Measurements from ENCODE around the gene HAAO.

The HAAO gene

GRCh38 chr2:42793334-42794270, 1.2 kb upstream of the HAAO start:
- DNase-seq (ENCODE audit: low read depth) = no peak

- no peak for DNase-seq (ENCODE audit: low read depth)
Measured at GRCh38 chr2:42792087-42792582, 248 bp downstream of the HAAO start.

DNA sequence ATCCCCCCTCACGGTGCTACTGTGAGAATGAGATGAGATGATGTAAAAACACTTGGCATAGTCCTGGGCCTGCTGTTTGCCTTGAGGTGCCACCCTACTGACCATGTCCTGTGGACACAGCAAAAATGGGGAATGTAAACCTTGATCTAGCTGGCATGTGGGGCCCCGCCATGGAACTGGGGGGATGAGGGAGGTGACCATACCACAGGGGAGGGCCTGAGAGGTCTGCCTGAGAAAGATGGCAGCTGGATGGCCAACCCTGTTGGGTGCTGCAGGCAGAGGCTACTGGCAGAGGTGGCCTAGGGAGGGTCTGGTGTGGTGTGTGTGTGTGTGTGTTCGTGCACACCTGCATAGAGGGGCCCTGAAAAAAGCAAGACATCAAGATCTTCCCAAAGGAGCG, 777 bp downstream of the HAAO start:
- no peak for DNase-seq (ENCODE audit: low read depth)

DNA sequence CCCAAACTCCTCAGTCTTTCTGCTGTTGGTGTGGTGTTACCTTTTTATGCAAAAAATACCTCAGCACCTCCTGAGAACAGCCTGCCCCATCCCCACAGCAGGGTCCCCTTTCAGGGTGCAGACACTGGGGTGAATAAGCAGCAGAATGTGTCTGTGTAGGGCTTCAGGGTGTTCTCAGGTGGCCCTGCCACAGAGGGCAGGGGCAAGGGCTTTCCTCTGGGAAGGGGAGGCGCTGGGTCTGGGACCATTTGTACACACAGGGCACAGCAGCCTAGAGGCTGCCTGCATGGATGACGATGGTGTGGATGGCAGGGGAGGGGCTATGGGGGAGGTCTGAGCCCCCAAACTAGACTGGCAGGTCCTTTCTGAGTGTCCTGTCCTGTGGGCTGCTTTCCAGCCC, 2.6 kb downstream of the HAAO start:
- DNase-seq (ENCODE audit: low read depth) = no peak

- no peak for DNase-seq (ENCODE audit: low read depth)
Measured at GRCh38 chr2:42788882-42789281, 3.5 kb downstream of the HAAO start.

GRCh38 chr2:42788478-42788793, 3.9 kb downstream of the HAAO start:
- DNase-seq (ENCODE audit: low read depth) = no peak

- DNase-seq (ENCODE audit: low read depth) = no peak
Measured at GRCh38 chr2:42787788-42788477, 4.5 kb downstream of the HAAO start.

- DNase-seq (ENCODE audit: low read depth) = no peak
Measured at GRCh38 chr2:42787424-42787787, 5.0 kb downstream of the HAAO start.

DNA sequence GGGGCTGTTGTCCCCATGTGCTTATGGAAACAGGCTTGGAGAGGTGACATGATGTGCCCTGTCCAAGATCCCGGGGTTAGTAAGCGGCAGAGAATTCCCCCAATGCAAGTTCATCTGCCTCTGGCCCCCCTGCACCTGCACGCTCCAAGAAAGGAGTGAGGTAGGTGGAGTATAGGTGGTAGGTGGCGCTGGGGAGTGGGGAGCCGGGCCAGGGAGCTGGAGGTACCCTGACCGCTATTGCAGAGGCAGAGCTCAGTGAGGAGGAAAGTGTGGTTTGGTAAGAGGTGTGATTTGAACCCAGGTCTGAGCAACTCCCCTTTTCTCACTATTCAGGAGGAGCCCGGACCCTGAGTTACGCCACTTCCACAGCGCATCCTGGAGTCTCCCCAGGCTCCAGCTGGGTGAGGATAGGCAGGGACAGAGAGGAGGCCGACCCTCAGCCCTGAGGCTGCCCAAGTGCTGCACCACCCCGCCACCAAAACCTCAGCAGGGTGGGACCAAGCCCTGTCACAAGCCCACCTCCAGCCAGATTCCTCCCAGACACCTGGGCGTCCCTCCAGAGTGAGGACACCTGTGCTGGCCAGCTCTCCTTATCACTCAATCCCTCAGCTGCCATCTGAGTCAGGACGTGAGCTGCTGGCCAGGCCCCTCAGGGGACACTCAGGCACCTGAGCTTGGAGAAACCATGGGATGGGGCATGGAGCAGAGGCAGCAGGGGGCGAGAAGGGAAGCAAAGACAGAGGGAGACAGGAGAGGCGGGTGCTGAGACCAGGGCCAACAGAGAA, 5.6 kb downstream of the HAAO start:
- no peak for DNase-seq (ENCODE audit: low read depth)

DNA sequence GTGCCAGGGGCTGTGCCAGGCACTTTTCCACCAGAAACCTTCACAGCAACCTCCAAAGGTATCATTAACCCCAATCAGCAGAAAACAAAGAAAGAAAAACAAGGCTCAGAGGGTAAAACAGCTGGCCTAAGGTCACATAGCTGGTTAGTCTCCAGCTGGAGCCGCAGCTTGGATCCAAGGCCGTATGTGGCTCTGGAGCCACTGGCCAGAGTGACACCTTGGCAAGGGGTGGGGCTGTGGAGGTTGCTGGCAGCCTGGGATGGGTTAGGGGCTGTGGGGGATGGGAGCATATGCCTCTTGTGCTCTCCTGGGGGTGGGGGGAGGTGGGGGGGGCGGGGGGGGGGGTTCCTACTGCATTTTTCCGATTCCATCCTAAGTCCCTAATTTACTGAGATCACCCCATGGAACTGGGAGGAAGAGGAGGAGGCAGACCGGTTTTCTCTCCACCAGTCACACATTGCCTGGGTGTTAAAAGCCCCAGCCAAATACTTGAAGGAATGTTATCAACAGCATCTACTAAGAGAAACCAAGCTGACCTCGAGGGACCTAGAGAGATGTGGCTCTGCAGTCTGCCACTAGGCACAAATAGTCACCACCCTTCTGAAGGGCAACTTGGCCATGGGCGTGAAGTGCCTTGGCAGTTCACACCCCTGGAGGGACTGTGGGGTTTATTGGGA, 8.0 kb downstream of the HAAO start:
- no peak for DNase-seq (ENCODE audit: low read depth)

DNA sequence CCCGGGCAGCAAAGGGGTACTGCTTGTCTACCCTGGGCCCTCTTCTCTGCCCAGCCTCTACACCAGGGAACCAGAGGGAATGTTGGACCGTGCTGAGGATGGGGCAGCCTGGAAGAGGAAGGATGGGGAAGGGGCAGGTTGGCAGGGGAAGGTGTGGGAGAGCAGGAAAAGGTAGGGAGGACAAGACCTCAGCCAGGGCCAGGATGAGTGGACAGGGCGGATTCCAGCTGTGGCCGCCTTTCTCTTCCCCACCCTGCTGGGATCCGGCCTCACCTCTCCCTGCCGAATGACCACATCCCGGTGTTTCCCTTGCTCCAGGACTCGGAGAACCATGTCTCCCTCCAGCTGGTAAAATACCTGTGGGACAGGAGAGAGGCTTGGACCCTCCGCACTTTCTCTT, 8.9 kb downstream of the HAAO start:
- no peak for DNase-seq (ENCODE audit: low read depth)

GRCh38 chr2:42781181-42781580, 11.2 kb downstream of the HAAO start:
- no peak for DNase-seq (ENCODE audit: low read depth)

- no peak for DNase-seq (ENCODE audit: low read depth)
Measured at GRCh38 chr2:42777883-42778805, 14.2 kb downstream of the HAAO start.

DNA sequence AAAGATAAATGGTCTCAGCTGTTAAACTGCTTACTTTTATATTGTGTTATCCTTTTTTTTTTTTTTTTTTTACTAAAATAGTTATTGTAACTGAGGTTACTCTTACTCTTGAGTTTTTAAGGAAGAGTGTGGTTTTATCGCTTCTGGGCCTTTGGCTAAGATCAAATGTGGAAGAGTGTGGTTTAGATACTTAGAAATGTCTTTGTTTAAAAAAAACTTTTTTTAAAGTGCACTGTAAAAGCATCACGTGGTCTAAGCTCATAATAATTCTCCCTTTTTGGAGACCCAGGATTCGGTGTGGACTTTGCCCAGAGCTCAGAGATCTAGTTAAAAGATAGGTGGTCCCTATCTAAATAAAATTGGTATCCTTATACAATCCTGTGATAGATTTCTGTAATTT, 16.6 kb downstream of the HAAO start:
- DNase-seq (ENCODE audit: low read depth) = no peak

DNA sequence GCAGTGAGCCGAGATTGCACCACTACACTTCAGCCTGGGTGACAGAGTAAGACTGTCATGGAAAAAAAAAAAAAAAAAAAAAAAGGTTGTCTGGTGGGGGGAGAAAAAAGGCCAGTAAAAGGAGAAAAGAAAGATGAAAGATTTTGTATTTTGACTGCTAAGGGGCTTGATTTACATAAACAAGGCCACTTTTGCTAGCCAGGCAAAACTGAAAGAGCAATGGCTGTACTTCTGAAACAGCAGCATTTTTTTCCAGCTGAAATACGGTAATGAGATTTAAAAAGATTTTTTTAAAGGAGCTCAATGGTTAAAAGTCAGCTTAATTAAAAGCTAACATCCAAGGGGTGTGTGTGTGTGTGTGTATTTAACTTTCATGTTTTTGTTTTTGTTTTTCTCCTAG, 17.2 kb downstream of the HAAO start:
- DNase-seq (ENCODE audit: low read depth) = no peak

DNA sequence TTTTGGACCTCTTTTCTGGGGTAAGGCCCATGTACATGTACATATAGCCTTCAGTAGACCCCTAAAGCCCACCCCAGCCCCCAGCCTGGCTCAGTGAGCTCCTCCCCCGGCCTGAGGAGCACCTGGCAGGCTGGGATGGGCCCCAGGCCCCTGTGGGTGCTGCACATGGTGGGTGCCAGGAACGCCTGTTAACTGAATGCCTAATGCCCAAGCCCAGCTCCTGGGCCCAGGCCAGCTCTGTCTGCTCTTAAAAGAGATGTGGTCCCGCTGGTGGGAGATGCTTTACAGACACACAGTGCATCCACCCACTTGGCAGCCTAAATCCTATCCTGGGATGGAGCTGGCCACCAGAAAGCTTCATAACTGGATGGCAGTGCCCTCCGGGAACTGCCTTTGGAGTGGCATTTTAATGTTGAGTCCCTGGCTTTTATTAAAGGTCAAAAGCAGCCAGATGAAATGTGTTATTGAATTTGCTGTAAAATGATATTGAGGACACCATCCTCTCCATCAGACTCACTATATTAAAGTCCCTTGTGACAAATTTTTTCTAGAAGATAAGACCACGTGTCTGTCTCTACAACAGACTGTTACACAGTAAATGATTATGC, 20.7 kb downstream of the HAAO start:
- DNase-seq (ENCODE audit: low read depth) = no peak

DNA sequence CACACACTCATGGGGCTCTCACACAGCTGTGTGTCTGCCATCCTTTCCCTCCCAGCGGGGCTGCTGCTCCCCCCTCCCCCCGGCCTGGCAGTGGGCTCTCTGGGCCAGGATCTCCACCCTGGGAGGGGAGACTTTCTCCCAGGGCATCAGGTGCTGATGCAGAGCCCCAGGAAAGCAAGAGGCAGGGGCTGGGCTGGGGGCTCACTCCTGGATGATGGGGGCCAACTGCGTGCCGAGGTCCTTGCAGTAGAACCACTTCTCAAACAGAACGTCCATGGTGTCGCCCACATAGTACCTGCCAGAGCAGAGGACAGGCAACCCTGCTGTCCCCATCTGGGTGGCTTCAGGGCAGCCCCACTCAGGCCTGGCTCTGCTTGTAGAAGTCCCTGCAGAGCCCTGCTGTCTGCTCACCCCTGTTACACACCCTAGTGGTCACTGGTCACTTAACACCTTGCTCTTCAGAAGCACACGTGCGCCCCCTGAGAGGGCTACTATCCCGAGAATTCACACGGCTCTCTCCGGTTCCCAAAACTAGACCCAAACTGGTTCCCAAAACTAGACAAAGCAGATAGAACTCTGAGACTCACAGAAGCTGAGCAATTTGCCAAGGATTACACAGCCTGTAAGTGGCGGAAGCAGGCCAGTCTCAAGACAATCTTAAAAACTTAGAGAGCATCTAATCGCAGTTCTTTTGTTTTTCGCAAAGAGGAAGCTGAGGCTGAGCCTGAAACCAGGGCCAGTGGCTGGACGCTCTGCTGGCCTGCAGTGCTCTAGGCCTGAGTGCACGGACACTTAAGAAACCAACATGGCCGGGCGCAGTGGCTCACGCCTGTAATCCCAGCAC, 21.9 kb downstream of the HAAO start:
- no peak for DNase-seq (ENCODE audit: low read depth)

DNA sequence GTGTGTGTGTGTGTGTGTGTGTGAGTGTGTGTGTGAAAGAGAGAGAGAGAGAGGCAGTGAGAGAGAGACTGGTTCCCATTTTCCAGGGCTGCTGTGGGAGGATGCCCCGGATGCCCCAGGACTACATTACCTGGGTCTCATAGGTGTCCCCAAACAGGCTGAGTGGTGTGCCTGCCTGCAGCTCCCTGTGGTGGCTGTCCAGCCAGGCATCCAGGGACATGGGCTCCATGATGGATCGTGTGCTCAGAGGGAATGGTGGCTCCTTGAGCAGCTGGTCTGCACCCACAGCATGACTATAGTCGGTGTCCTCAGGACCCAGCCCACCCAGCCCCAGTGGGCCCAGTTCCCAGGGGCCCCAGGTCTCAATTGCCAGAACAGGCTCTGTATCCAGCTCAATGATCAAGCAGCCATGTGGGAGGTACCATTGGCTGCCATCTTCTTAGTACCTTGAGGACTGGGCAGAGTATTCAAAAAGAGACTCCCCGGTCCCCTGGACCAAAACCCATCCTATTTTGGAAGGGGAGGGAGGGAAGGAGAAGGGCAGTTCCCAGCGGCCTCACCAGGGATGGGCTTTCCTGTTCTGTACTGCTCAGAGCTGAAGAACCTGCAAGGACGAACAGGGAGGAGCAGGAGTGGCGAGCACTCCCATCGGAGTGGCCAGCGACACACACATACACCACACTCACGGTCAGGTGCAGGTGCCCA, 22.6 kb downstream of the HAAO start:
- DNase-seq (ENCODE audit: low read depth) = no peak

GRCh38 chr2:42768706-42769256, 23.6 kb downstream of the HAAO start:
- no peak for DNase-seq (ENCODE audit: low read depth)
